ENCODE data around the gene CPNE4. TPM values are rescaled to one million over a fixed set of nuclear protein-coding genes. Genes with fewer than 3 reads are reported as not detected.

CPNE4 gene
- total RNA-seq, 2 donors from 2014 or later, result not detected

- peak overlapping the region in 1 of 4 donors; percentile 7 for H3K27ac ChIP-seq
- WGBS, 2 donors, result 15 to 25% methylated on average over 3 of the region's 3 CpGs
- TF ChIP-seq CTCF (IDR thresholded peaks at IDR 0.05), result no peak
- no peak for TF ChIP-seq POLR2A (IDR thresholded peaks at IDR 0.05)
- peak; percentile 98 for ATAC-seq
- peaks cover 16% of the 10 kb centered on the region for H3K4me1 ChIP-seq
- no peaks in the 10 kb centered on the region for H3K36me3 ChIP-seq (replicated peaks in 1 of 2; ENCODE audit: insufficient read depth in 1 of 2, low read depth in 2 of 2)
- intact Hi-C loops (cut with DNase I), result no loop called here
- no peaks in the 10 kb centered on the region for H3K9me3 ChIP-seq
- DNase-seq, result peak; percentile 66 to 77 (median 76)
- no peak overlapping the region for H3K4me3 ChIP-seq
- H3K27me3 ChIP-seq, result no peaks in the 10 kb centered on the region
Measured at GRCh38 chr3:131804565-131805133, 230.2 kb downstream of the CPNE4 start.

- 39 to 48% methylated on average over 1 of the region's 1 CpG for WGBS, 2 donors
- H3K36me3 ChIP-seq (replicated peaks in 1 of 2; ENCODE audit: insufficient read depth in 1 of 2, low read depth in 2 of 2), result no peaks in the 10 kb centered on the region
- intact Hi-C loops (cut with DNase I), result no loop called here
- ATAC-seq (no peak), DNase-seq (no peak)
- H3K27me3 ChIP-seq, result no peaks in the 10 kb centered on the region
- TF ChIP-seq CTCF (IDR thresholded peaks at IDR 0.05), result no peak
- TF ChIP-seq POLR2A (IDR thresholded peaks at IDR 0.05), result no peak
- peaks cover 16% of the 10 kb centered on the region for H3K4me1 ChIP-seq
- H3K9me3 ChIP-seq, result no peaks in the 10 kb centered on the region
- no peak overlapping the region for H3K27ac ChIP-seq
- H3K4me3 ChIP-seq, result no peak overlapping the region
Measured at GRCh38 chr3:131803113-131803512, 231.7 kb downstream of the CPNE4 start.

GRCh38 chr3:131802029-131802428 lies 232.8 kb downstream of the CPNE4 start:
- no peak for TF ChIP-seq CTCF (IDR thresholded peaks at IDR 0.05)
- TF ChIP-seq POLR2A (IDR thresholded peaks at IDR 0.05), result no peak
- WGBS, 2 donors, result 87 to 89% methylated on average over 3 of the region's 3 CpGs
- Histone ChIP-seq H3K27me3 (no peaks in the 10 kb centered on the region), H3K9me3 (no peaks in the 10 kb centered on the region), H3K4me3 (no peak overlapping the region), H3K36me3 (replicated peaks in 1 of 2; ENCODE audit: insufficient read depth in 1 of 2, low read depth in 2 of 2) (no peaks in the 10 kb centered on the region), H3K4me1 (peaks cover 16% of the 10 kb centered on the region), H3K27ac (no peak overlapping the region)
- DNase-seq (no peak), ATAC-seq (no peak)
- intact Hi-C loops (cut with DNase I), result no loop called here

- TF ChIP-seq POLR2A (IDR thresholded peaks at IDR 0.05) (no peak), CTCF (IDR thresholded peaks at IDR 0.05) (no peak)
- H3K36me3 ChIP-seq (replicated peaks in 1 of 2; ENCODE audit: insufficient read depth in 1 of 2, low read depth in 2 of 2), result no peaks in the 10 kb centered on the region
- no peak overlapping the region for H3K4me3 ChIP-seq
- H3K27me3 ChIP-seq, result no peaks in the 10 kb centered on the region
- DNase-seq (no peak), ATAC-seq (no peak)
- H3K27ac ChIP-seq, result no peak overlapping the region
- peaks cover 16% of the 10 kb centered on the region for H3K4me1 ChIP-seq
- H3K9me3 ChIP-seq, result no peaks in the 10 kb centered on the region
- WGBS, 2 donors, result 83% methylated on average over 4 of the region's 4 CpGs
- intact Hi-C loops (cut with DNase I), result no loop called here
Measured at GRCh38 chr3:131801566-131801965, 233.2 kb downstream of the CPNE4 start.

- ATAC-seq, result no peak
- DNase-seq, result no peak
- no peaks in the 10 kb centered on the region for H3K4me1 ChIP-seq
- no peaks in the 10 kb centered on the region for H3K36me3 ChIP-seq (replicated peaks in 1 of 2; ENCODE audit: insufficient read depth in 1 of 2, low read depth in 2 of 2)
- 90 to 94% methylated on average over 1 of the region's 1 CpG for WGBS, 2 donors
- H3K27ac ChIP-seq, result no peak overlapping the region
- intact Hi-C loops (cut with DNase I), result loop anchor here (10.0 kb wide), 1 partner anchor 237 kb away; the partner anchor contains the start of gene CPNE4
- no peaks in the 10 kb centered on the region for H3K27me3 ChIP-seq
- TF ChIP-seq CTCF (IDR thresholded peaks at IDR 0.05), result no peak
- no peak for TF ChIP-seq POLR2A (IDR thresholded peaks at IDR 0.05)
- H3K4me3 ChIP-seq, result no peak overlapping the region
- no peaks in the 10 kb centered on the region for H3K9me3 ChIP-seq
Measured at GRCh38 chr3:131797776-131798175, 237.0 kb downstream of the CPNE4 start.

All from body of pancreas (tissue), 4 donors.